Measurements from ENCODE around the gene CLPSL1. TPM values are rescaled to one million over a fixed set of nuclear protein-coding genes. Genes with fewer than 3 reads are reported as not detected.

CLPSL1 gene
- total RNA-seq, 1 experiment from 2014 or later: not detected

DNA sequence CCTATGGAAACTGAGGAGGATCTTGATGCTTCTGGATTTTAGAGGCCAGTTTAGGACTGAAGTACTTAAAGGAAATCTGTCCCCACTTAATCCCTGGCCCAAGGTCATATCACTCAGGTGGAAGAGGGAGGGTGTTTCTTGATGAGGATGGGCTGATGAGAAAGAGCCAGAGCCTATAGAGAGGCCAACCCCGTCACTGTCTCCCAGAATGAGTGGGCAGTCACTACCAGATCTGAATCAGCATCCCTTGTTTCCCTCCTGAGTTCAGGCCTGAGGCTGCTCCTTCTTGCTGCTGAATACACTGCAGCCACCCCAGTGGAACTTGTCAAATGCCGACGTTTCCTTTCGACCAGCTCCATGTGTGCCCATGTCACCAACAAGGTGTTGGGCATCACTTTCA is 29.2 kb upstream of the CLPSL1 start:
- ChIA-PET CTCF (interaction anchor here (0.6 kb wide), 1 partner anchor 199 kb away, joined by 3 read pairs; no protein-coding TSS in a partner anchor), POLR2A (interaction anchor here (0.7 kb wide), 1 partner anchor 210 kb away, joined by 6 read pairs; no protein-coding TSS in a partner anchor)
- ATAC-seq (no peak), DNase-seq (ENCODE audit: low read depth, low spot score) (no peak)
- H3K27ac ChIP-seq (ENCODE audit: low read length): no peak overlapping the region
- intact Hi-C loops (cut with micrococcal nuclease; ENCODE audit: unreplicated experiment): no loop called here
- H3K36me3 ChIP-seq (ENCODE audit: control insufficient read depth, insufficient read depth, low read length): no peaks in the 10 kb centered on the region
- 0 out of 2 replicates have a peak, but pooled peaks cover 2% of the 10 kb centered on the region for H3K27me3 ChIP-seq (ENCODE audit: control insufficient read depth, insufficient read depth, low read length)
- no peak overlapping the region for H3K4me3 ChIP-seq (ENCODE audit: low read depth in 2 of 2, low read length in 2 of 2)
- no peaks in the 10 kb centered on the region for H3K4me1 ChIP-seq (ENCODE audit: control insufficient read depth, insufficient read depth, low read length)
- in situ Hi-C loops (cut with HindIII; ENCODE audit: low pct_unique_long_range_greater_than_20kb, low sequenced_read_pairs): no loop called here
- BruUV-seq (replicated peaks): no TSS peak
- no peak for TF ChIP-seq TCF7L2 (IDR thresholded peaks at IDR 0.05; ENCODE audit: low read depth, low read length)
- TF ChIP-seq, protein P1, sequence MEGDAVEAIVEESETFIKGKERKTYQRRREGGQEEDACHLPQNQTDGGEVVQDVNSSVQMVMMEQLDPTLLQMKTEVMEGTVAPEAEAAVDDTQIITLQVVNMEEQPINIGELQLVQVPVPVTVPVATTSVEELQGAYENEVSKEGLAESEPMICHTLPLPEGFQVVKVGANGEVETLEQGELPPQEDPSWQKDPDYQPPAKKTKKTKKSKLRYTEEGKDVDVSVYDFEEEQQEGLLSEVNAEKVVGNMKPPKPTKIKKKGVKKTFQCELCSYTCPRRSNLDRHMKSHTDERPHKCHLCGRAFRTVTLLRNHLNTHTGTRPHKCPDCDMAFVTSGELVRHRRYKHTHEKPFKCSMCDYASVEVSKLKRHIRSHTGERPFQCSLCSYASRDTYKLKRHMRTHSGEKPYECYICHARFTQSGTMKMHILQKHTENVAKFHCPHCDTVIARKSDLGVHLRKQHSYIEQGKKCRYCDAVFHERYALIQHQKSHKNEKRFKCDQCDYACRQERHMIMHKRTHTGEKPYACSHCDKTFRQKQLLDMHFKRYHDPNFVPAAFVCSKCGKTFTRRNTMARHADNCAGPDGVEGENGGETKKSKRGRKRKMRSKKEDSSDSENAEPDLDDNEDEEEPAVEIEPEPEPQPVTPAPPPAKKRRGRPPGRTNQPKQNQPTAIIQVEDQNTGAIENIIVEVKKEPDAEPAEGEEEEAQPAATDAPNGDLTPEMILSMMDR (IDR thresholded peaks at IDR 0.05): no peak
- TF ChIP-seq, protein P2, sequence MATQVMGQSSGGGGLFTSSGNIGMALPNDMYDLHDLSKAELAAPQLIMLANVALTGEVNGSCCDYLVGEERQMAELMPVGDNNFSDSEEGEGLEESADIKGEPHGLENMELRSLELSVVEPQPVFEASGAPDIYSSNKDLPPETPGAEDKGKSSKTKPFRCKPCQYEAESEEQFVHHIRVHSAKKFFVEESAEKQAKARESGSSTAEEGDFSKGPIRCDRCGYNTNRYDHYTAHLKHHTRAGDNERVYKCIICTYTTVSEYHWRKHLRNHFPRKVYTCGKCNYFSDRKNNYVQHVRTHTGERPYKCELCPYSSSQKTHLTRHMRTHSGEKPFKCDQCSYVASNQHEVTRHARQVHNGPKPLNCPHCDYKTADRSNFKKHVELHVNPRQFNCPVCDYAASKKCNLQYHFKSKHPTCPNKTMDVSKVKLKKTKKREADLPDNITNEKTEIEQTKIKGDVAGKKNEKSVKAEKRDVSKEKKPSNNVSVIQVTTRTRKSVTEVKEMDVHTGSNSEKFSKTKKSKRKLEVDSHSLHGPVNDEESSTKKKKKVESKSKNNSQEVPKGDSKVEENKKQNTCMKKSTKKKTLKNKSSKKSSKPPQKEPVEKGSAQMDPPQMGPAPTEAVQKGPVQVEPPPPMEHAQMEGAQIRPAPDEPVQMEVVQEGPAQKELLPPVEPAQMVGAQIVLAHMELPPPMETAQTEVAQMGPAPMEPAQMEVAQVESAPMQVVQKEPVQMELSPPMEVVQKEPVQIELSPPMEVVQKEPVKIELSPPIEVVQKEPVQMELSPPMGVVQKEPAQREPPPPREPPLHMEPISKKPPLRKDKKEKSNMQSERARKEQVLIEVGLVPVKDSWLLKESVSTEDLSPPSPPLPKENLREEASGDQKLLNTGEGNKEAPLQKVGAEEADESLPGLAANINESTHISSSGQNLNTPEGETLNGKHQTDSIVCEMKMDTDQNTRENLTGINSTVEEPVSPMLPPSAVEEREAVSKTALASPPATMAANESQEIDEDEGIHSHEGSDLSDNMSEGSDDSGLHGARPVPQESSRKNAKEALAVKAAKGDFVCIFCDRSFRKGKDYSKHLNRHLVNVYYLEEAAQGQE (IDR thresholded peaks at IDR 0.05; ENCODE audit: insufficient read depth in 1 of 2, low read depth in 2 of 2, low read length in 1 of 2): no peak
- TF ChIP-seq SIN3A (IDR thresholded peaks at IDR 0.05; ENCODE audit: borderline replicate concordance, insufficient read depth, low read depth, low read length): no peak
- TF ChIP-seq POLR2AphosphoS5 (IDR thresholded peaks at IDR 0.05; ENCODE audit: low read depth, low read length): no peak
- H3K9me3 ChIP-seq (ENCODE audit: control insufficient read depth, insufficient read depth, low read depth, low read length): no peaks in the 10 kb centered on the region

DNA sequence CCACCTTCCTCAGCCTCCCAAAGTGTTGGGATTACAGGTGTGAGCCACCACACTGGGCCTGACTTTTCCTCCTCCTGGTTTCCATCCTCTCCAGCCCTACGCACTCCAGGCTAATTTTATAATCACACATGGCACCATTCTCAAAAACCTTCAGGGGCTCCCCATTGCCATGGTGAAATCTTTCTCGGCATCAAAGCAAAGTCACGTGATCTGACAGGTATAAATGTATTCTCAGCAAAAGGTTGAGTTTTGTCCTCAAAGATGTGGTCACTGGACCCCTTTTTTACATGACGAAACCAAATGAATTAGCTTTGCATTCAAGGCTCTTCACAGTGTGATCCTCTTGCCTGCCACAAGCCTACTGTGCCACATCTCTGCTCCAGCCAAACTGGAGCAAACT is 28.5 kb upstream of the CLPSL1 start:
- intact Hi-C loops (cut with micrococcal nuclease; ENCODE audit: unreplicated experiment) (no loop called here), in situ Hi-C loops (cut with HindIII; ENCODE audit: low pct_unique_long_range_greater_than_20kb, low sequenced_read_pairs) (no loop called here)
- Histone ChIP-seq H3K4me3 (ENCODE audit: low read depth in 2 of 2, low read length in 2 of 2) (no peak overlapping the region), H3K9me3 (ENCODE audit: control insufficient read depth, insufficient read depth, low read depth, low read length) (no peaks in the 10 kb centered on the region), H3K27me3 (ENCODE audit: control insufficient read depth, insufficient read depth, low read length) (0 out of 2 replicates have a peak, but pooled peaks cover 2% of the 10 kb centered on the region), H3K36me3 (ENCODE audit: control insufficient read depth, insufficient read depth, low read length) (no peaks in the 10 kb centered on the region), H3K4me1 (ENCODE audit: control insufficient read depth, insufficient read depth, low read length) (no peaks in the 10 kb centered on the region), H3K27ac (ENCODE audit: low read length) (no peak overlapping the region)
- TF ChIP-seq TCF7L2 (IDR thresholded peaks at IDR 0.05; ENCODE audit: low read depth, low read length): no peak
- TF ChIP-seq, protein P1 (IDR thresholded peaks at IDR 0.05): no peak
- TF ChIP-seq, protein P2 (IDR thresholded peaks at IDR 0.05; ENCODE audit: insufficient read depth in 1 of 2, low read depth in 2 of 2, low read length in 1 of 2): no peak
- DNase-seq (ENCODE audit: low read depth, low spot score): no peak
- ChIA-PET POLR2A (interaction anchor here (0.7 kb wide), 1 partner anchor 210 kb away, joined by 6 read pairs; no protein-coding TSS in a partner anchor), CTCF (interaction anchor here (0.7 kb wide), 1 partner anchor 14 kb away, joined by 4 read pairs; no protein-coding TSS in a partner anchor)
- no peak for ATAC-seq
- no TSS peak for BruUV-seq (replicated peaks)
